NCI-H1436 (cell line): ENCODE measurements around the gene SASH1.

ENCODE experiments used
- DNase-seq: peaks from one replicate; lab custom pipeline; 2025; lab: John Stamatoyannopoulos, UW

The SASH1 gene

GRCh38 chr6:148521586-148521985 lies 178.9 kb downstream of the SASH1 start:
- DNase-seq: no peak

DNA sequence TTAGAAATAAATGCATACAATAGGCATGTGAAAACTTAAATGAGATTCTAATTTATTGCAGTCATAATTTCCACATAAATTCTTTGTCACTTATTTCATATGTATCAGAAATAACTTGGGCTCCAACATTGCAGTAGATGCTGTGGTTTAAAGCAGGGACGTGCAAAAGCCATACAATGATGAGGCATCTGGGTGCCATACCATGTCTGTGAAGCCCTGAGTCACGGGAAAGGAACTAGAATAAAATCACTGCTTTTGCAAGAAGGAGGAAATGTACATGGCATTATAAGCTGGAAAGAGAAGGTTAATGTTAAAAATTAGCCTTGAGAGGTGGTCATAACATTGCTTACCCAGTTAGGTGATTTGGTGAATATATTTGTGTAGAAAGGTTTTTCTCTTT lies 180.4 kb downstream of the SASH1 start:
- DNase-seq: no peak

DNA sequence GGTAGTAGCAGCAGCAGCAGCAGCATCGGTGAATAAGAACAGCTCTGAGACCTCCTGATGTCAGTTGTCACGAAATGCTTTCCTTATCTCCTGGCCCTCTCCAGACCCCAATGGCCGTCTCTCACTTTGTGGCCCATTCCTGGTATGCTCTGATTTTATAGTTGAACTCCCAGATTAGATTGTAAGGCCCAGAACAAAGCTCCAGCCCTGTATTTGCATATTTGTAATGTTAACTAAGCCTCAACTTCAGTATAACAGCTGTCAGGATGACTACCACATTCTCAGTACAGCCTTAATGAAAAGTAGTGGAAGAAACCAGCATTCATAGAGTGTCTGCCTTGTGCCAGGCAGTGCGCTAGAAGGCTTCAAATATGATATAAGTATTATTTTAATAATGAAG lies 180.9 kb downstream of the SASH1 start:
- no peak for DNase-seq

DNA sequence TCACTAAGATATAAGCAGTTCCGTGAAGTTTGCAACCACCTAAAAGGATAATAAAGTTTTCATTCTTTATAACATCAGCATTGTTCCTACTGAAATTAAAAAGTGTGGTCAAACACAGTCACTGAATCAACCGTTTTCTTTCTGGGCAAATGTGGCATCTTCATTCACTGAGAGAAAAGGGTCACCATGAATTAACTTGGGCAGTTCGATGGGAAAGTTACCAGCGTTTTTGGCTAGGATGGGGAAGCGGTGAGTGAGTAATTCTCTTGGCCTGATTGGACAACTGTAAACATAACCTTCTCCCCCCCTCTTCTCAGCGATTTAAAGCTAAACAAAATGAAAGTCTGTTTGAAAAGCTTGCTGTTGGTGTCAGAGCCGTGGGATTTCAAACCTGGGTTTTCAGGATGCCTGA lies 181.8 kb downstream of the SASH1 start:
- no peak for DNase-seq

GRCh38 chr6:148524976-148525375 lies 182.3 kb downstream of the SASH1 start:
- DNase-seq: no peak

DNA sequence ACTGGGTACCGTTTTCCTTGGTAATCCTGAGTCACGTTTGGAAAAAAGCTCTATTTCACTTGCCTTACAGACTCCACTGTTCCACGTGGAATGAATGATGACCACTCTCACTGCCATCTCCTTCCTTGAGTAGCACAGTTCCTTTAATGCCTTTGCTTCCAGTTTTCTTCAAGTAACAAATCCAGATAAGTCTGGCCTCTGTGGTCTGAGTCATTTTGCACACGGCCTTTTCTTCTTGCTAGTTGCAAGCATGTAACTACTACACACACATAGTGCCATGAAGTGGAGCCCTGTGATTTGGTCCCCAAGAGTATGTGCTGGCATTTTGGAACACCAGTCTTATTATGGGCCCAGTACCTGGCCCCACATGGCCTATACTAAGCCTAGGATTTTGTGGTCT lies 182.8 kb downstream of the SASH1 start:
- DNase-seq: no peak

DNA sequence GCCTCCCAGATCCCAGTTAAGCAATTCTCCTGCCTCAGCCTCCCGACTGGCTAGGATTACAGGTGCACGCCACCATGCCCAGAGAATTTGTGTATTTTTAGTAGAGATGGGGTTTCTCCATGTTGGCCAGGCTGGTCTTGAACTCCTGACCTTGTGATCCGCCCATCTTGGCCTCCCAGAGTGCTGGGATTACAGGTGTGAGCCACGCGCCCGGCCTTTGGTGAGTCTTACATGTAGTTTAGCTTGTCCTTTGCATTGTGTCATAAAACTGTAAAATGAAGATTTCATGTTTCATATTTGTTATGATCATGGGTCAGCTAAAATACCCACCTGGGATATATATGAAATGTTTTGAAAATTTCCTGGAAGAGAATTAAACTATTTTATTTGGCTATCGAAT lies 183.5 kb downstream of the SASH1 start:
- DNase-seq: no peak

DNA sequence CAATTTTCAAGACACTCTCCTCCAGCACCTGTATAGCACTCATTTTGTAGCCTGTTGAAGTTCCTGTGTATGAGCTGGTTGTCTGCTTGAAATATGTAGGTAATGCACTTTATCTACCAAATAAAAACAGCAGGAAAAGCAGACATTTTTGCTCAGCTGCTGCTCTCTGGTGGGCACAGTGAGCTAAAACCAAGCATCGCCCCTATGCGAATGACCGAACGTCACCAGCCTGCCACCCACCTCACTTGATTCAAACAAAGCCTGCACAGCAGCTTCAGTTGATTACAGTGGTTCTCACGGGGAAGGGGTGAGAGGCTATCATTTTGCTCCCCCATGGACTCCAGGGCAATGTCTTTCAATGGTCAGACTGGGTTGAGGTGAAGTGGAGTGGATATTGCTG lies 185.7 kb downstream of the SASH1 start:
- DNase-seq: no peak

GRCh38 chr6:148529010-148529409 lies 186.4 kb downstream of the SASH1 start:
- no peak for DNase-seq

GRCh38 chr6:148530394-148530953 lies 187.8 kb downstream of the SASH1 start:
- DNase-seq: no peak

- DNase-seq: no peak
These were observed 188.3 kb downstream of the SASH1 start for GRCh38 chr6:148530976-148531375.

DNA sequence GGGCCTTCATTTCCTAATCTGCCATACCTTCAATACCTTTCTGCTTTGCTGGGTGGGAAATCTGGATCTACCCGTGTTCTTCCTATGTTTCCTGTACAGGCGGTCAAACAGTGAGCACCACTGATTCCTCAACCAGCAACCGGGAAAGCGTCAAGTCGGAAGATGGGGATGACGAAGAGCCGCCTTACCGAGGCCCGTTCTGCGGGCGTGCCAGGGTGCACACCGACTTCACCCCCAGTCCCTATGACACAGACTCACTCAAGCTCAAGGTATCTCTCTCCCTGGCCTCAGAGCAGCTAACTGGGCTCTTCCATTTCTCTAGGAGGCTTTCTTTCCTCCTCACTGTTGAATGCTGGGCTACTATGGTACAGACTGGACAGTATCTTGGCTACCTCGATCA lies 190.1 kb downstream of the SASH1 start:
- DNase-seq: no peak

DNA sequence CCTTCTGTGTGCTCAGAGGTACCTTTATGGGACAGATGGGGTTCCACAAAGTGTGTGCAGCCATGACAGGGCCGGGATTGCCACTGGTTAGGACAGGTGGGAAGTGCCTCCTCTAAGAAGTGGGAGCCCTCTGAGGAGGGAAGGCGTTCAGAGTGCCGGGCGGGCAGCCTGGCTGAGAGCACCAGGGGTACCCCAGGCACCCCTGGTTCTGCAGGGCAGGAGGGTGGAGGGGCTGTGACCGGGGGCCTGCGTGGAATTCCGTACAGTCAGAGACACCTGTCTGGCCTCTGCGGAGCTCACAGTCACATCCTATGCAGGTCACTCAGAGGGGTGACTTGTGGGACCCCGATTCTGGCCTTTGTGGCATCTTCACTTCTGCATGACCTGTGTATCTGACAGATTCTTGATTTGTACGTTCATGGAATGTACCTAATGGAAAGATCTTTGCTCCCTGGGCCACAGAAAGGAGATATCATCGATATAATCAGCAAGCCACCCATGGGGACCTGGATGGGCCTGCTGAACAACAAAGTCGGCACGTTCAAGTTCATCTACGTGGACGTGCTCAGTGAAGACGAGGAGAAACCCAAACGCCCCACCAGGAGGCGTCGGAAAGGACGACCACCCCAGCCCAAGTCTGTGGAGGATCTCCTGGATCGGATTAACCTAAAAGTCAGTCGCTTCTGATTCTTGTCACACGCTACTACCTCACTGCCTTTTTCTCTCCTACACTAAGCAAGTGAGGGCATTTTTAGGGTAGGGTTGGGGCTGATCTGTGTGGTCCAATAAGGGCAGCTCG lies 190.9 kb downstream of the SASH1 start:
- DNase-seq: no peak

GRCh38 chr6:148534871-148535270 lies 192.2 kb downstream of the SASH1 start:
- no peak for DNase-seq

- no peak for DNase-seq
These were observed 192.7 kb downstream of the SASH1 start for GRCh38 chr6:148535381-148535780.

- no peak for DNase-seq
These were observed 193.3 kb downstream of the SASH1 start for GRCh38 chr6:148535976-148536375.

GRCh38 chr6:148538261-148539190 lies 195.9 kb downstream of the SASH1 start:
- no peak for DNase-seq

- DNase-seq: no peak
These were observed 200.9 kb downstream of the SASH1 start for GRCh38 chr6:148543540-148543939.

GRCh38 chr6:148544421-148544820 lies 201.8 kb downstream of the SASH1 start:
- no peak for DNase-seq

GRCh38 chr6:148545901-148546300 lies 203.3 kb downstream of the SASH1 start:
- no peak for DNase-seq

GRCh38 chr6:148547110-148547509 lies 204.5 kb downstream of the SASH1 start:
- DNase-seq: no peak

GRCh38 chr6:148548065-148548748 lies 205.6 kb downstream of the SASH1 start:
- no peak for DNase-seq
